SK-N-SH (cell line): Measurements from ENCODE around the gene AASS. TPM values are rescaled to one million over a fixed set of nuclear protein-coding genes. Genes with fewer than 3 reads are reported as not detected.

Experiments used
- CTCF ChIA-PET: fragments of 300-600, 350-600 bp; formaldehyde crosslinking; extraction: SDS; loops from one replicate; lab custom pipeline; 2021; lab: Yijun Ruan, JAX
- POLR2A ChIA-PET: fragments of 350-600 bp; sonication (Branson Sonifier 250); formaldehyde crosslinking; extraction: SDS; loops from one replicate; lab custom pipeline; 2020; ENCODE audit warnings: antibody characterized with exemption, inconsistent platforms; lab: Yijun Ruan, JAX
- DNase-seq: peaks from one replicate; pipeline ENCODE4 v3.0.0; 2012
- H2AFZ ChIP-seq: fragments of 200-600 bp; sonication (generic); 2 replicates; pipeline ENCODE4 v1.8.1; 2016; ENCODE audit warnings: antibody characterized with exemption, mild to moderate bottlenecking, low read depth
- H3F3A ChIP-seq: fragments of 200-600 bp; sonication (generic); replicated peaks from 2 replicates; pipeline ENCODE3; 2016; ENCODE audit warnings: antibody characterized with exemption, mild to moderate bottlenecking; ENCODE audit not compliant: insufficient read depth
- H3K27ac ChIP-seq, 2 experiments: fragments of 200-500 bp in 1 of 2; fragments of 200-600 bp in 1 of 2; sonication (Bioruptor generic) in 1 of 2; sonication (generic), shearing (Covaris generic) in 1 of 2; 2 replicates each; pipeline versions ENCODE4 v1.5.1 to v1.6.1; 2014 to 2016; ENCODE audit warnings: low read depth in 2 of 2, inconsistent platforms in 1 of 2, low read length in 1 of 2, mild to moderate bottlenecking in 1 of 2, mixed read lengths in 1 of 2
- H3K27me3 ChIP-seq: fragments of 200-600 bp; sonication (generic), shearing (Covaris generic); 2 replicates; pipeline ENCODE4 v1.6.1; 2016; ENCODE audit warnings: mixed run types; ENCODE audit not compliant: insufficient read depth
- H3K36me3 ChIP-seq, 2 experiments: fragments of 200-500 bp in 1 of 2; fragments of 200-600 bp in 1 of 2; sonication (Bioruptor generic) in 1 of 2; sonication (generic) in 1 of 2; replicated peaks in 1 of 2; 2 replicates each; pipeline versions ENCODE3 to v1.5.1; 2014 to 2016; ENCODE audit warnings: low read length in 1 of 2, mild to moderate bottlenecking in 1 of 2; ENCODE audit not compliant: insufficient read depth in 2 of 2, control insufficient read depth in 1 of 2
- H3K4me1 ChIP-seq, 2 experiments: fragments of 200-500 bp in 1 of 2; fragments of 200-600 bp in 1 of 2; sonication (Bioruptor generic) in 1 of 2; sonication (generic), shearing (Covaris generic) in 1 of 2; 2 replicates each; pipeline versions ENCODE4 v1.5.1 to v1.6.1; 2014 to 2016; ENCODE audit warnings: low read depth in 1 of 2, low read length in 1 of 2, mixed run types in 1 of 2; ENCODE audit not compliant: insufficient read depth in 2 of 2, control insufficient read depth in 1 of 2
- H3K4me2 ChIP-seq: fragments of 200-600 bp; sonication (generic), shearing (Covaris generic); 2 replicates; pipeline ENCODE4 v1.6.1; 2017; ENCODE audit warnings: mixed run types
- H3K4me3 ChIP-seq, 2 experiments: fragments of 200-500 bp in 1 of 2; fragments of 200-600 bp in 1 of 2; sonication (Bioruptor generic) in 1 of 2; sonication (generic), shearing (Covaris generic) in 1 of 2; 2 replicates each; pipeline versions ENCODE4 v1.5.1 to v1.8.1; 2014 to 2016; ENCODE audit warnings: low read depth in 2 of 2, inconsistent platforms in 1 of 2, low read length in 1 of 2, mild to moderate bottlenecking in 1 of 2, mixed read lengths in 1 of 2, moderate library complexity in 1 of 2
- H3K79me2 ChIP-seq: fragments of 200-600 bp; sonication (generic); 2 replicates; pipeline ENCODE4 v1.8.1; 2017; ENCODE audit warnings: mild to moderate bottlenecking; ENCODE audit not compliant: insufficient read depth
- H3K9ac ChIP-seq: fragments of 200-600 bp; sonication (generic); 2 replicates; pipeline ENCODE4 v1.6.1; 2017; ENCODE audit warnings: mixed run types
- H3K9me2 ChIP-seq: fragments of 200-600 bp; sonication (generic); 2 replicates; pipeline ENCODE4 v1.6.1; 2017; ENCODE audit warnings: mixed run types
- H3K9me3 ChIP-seq: fragments of 200-600 bp; sonication (generic); 2 replicates; pipeline ENCODE4 v1.6.1; 2017; ENCODE audit warnings: mixed run types, mild to moderate bottlenecking, moderate library complexity
- H4K20me1 ChIP-seq: fragments of 200-600 bp; sonication (generic); 2 replicates; pipeline ENCODE4 v1.6.1; 2017; ENCODE audit warnings: mild to moderate bottlenecking, mixed run types; ENCODE audit not compliant: insufficient read depth
- CTCF ChIP-seq: fragments of 200-600 bp; sonication (generic); IDR thresholded peaks from 2 replicates; pipeline ENCODE4 v1.6.1; 2017; ENCODE audit warnings: antibody characterized with exemption, mild to moderate bottlenecking, moderate library complexity
- EP300 ChIP-seq, 2 experiments: IDR thresholded peaks; 2 replicates each; pipeline versions ENCODE4 v1.4.0 to v1.6.1; 2012; ENCODE audit warnings: borderline replicate concordance in 1 of 2, low read depth in 1 of 2, low read length in 1 of 2
- EZH2phosphoT487 ChIP-seq: fragments of 200-600 bp; sonication (generic); IDR thresholded peaks from 2 replicates; pipeline ENCODE4 v1.6.1; 2017; ENCODE audit warnings: low read depth, mixed run types, mild to moderate bottlenecking, antibody characterized with exemption, moderate library complexity, borderline replicate concordance
- FOXJ3 ChIP-seq: sonication (generic); formaldehyde crosslinking; IDR thresholded peaks from 2 replicates; pipeline ENCODE4 v1.5.1; 2020; ENCODE audit warnings: mild to moderate bottlenecking, missing genetic modification reagents
- GABPA ChIP-seq: IDR thresholded peaks from 2 replicates; pipeline ENCODE4 v1.4.0; 2012; ENCODE audit warnings: low read depth, mild to moderate bottlenecking
- GATA2 ChIP-seq: sonication (generic); formaldehyde crosslinking; IDR thresholded peaks from 2 replicates; pipeline ENCODE4 v1.5.0; 2020; ENCODE audit warnings: mild to moderate bottlenecking, missing genetic modification reagents
- IRF3 ChIP-seq: fragments of 150-350 bp; IDR thresholded peaks from 2 replicates; pipeline ENCODE4 v1.6.1; 2016; ENCODE audit warnings: mild to moderate bottlenecking, low read depth, low read length
- JUND ChIP-seq: IDR thresholded peaks from 2 replicates; pipeline ENCODE4 v1.4.0; 2012
- MAX ChIP-seq: IDR thresholded peaks from 2 replicates; pipeline ENCODE4 v1.4.0; 2012; ENCODE audit warnings: low read depth
- MXI1 ChIP-seq: IDR thresholded peaks from 2 replicates; pipeline ENCODE4 v1.6.1; 2012; ENCODE audit warnings: mild to moderate bottlenecking, low read depth, low read length, improper control_type of control experiment
- NFIC ChIP-seq: IDR thresholded peaks from 2 replicates; pipeline ENCODE4 v1.4.0; 2012; ENCODE audit warnings: borderline replicate concordance
- PBX3 ChIP-seq: IDR thresholded peaks from 2 replicates; pipeline ENCODE4; 2012
- RAD21 ChIP-seq: IDR thresholded peaks from 2 replicates; pipeline ENCODE4 v1.6.1; 2012; ENCODE audit warnings: mild to moderate bottlenecking, low read length
- RFX5 ChIP-seq: IDR thresholded peaks from 2 replicates; pipeline ENCODE4 v1.6.1; 2012; ENCODE audit warnings: mild to moderate bottlenecking, improper control_type of control experiment, low read length
- SIN3A ChIP-seq: IDR thresholded peaks from 2 replicates; pipeline ENCODE4 v1.6.1; 2012; ENCODE audit warnings: low read depth, mild to moderate bottlenecking, low read length, moderate library complexity, borderline replicate concordance
- TAF1 ChIP-seq: IDR thresholded peaks from 2 replicates; pipeline ENCODE4 v1.6.1; 2012; ENCODE audit warnings: low read depth, mild to moderate bottlenecking, low read length, moderate library complexity, borderline replicate concordance
- TCF12 ChIP-seq: IDR thresholded peaks from 2 replicates; pipeline ENCODE4 v1.4.0; 2012
- TEAD4 ChIP-seq: IDR thresholded peaks from 2 replicates; pipeline ENCODE4 v1.4.0; 2012; ENCODE audit warnings: mild to moderate bottlenecking, borderline replicate concordance; ENCODE audit not compliant: insufficient read depth
- USF1 ChIP-seq: IDR thresholded peaks from 2 replicates; pipeline ENCODE4 v1.4.0; 2012; ENCODE audit warnings: low read depth, borderline replicate concordance
- YY1 ChIP-seq: IDR thresholded peaks from 2 replicates; pipeline ENCODE4 v1.4.0; 2012; ENCODE audit warnings: low read depth, mild to moderate bottlenecking
- WGBS: methylation state at CpG from one replicate; pipeline ENCODE4 v1.1.6; 2017; ENCODE audit warnings: low lambda C conversion rate; 5-methylcytosine and 5-hydroxymethylcytosine counted together
- polyA plus RNA-seq, 3 experiments: library from polyadenylated mRNA; depleted of rRNA; stranded (reverse); fragments of >200 nt; gene quantifications; 2 replicates each; pipeline ENCODE4 v1.2.3, GENCODE V29; 2012

Gene AASS
- polyA plus RNA-seq, 1 of the 3 experiments (the other 2 are of a cell fraction) = 0.92 TPM

- ChIA-PET POLR2A (no interaction called here), CTCF (interaction anchor here (1.1 kb wide), 1 partner anchor 61 kb away, joined by 5 read pairs; no protein-coding TSS in a partner anchor)
- Histone ChIP-seq H3K27me3 (no peaks in the 10 kb centered on the region; the same call in 1 of the 2 replicates), H3K79me2 (no peaks in the 10 kb centered on the region), H3K4me3 (no peak overlapping the region), H3K9ac (no peak overlapping the region), H3K9me3 (no peaks in the 10 kb centered on the region), H3K36me3 (no peaks in the 10 kb centered on the region), H3K27ac (no peak overlapping the region), H4K20me1 (no peaks in the 10 kb centered on the region), H3F3A (no peaks in the 10 kb centered on the region), H3K4me1 (no peaks in the 10 kb centered on the region), H3K4me2 (no peak overlapping the region), H3K9me2 (no peaks in the 10 kb centered on the region), H2AFZ (no peak overlapping the region)
- DNase-seq = no peak
- TF ChIP-seq NFIC (no peak), TAF1 (no peak), GABPA (no peak), USF1 (no peak), YY1 (no peak), GATA2 (no peak), EP300 (IDR thresholded peaks at IDR 0.05; ENCODE audit: borderline replicate concordance in 1 of 2, low read depth in 1 of 2, low read length in 1 of 2) (no peak), CTCF (no peak), SIN3A (no peak), JUND (no peak), TEAD4 (no peak)
- WGBS = 0% methylated on average over 1 of the region's 1 CpG
Observed at GRCh38 chr7:122055073-122055472, 89.0 kb downstream of the AASS start.

- Histone ChIP-seq H4K20me1 (no peaks in the 10 kb centered on the region), H3K4me3 (no peak overlapping the region), H3K36me3 (no peaks in the 10 kb centered on the region), H3K27me3 (no peaks in the 10 kb centered on the region), H3K27ac (no peak overlapping the region), H3K79me2 (no peaks in the 10 kb centered on the region), H3K9me2 (no peaks in the 10 kb centered on the region), H3K9ac (no peak overlapping the region), H2AFZ (no peak overlapping the region), H3K4me1 (no peaks in the 10 kb centered on the region), H3F3A (no peaks in the 10 kb centered on the region), H3K9me3 (no peaks in the 10 kb centered on the region), H3K4me2 (no peak overlapping the region)
- ChIA-PET POLR2A (no interaction called here), CTCF (no interaction called here)
- DNase-seq = no peak
- 0% methylated on average over 1 of the region's 1 CpG for WGBS
- TF ChIP-seq YY1 (no peak), SIN3A (no peak), EZH2phosphoT487 (no peak), IRF3 (no peak), PBX3 (no peak), RFX5 (no peak), TEAD4 (no peak), USF1 (no peak), MAX (no peak), EP300 (IDR thresholded peaks at IDR 0.05; ENCODE audit: borderline replicate concordance in 1 of 2, low read depth in 1 of 2, low read length in 1 of 2) (no peak), TCF12 (no peak), GATA2 (no peak), MXI1 (no peak), RAD21 (no peak), JUND (no peak), FOXJ3 (CRISPR knock-in tag) (no peak)
Observed at GRCh38 chr7:122054393-122054792, 89.7 kb downstream of the AASS start.
